GM12864 (cell line): ENCODE measurements around the gene RRP12.

Experiments used
- DNase-seq: peaks from one replicate; pipeline ENCODE4 v3.0.0-alpha.2; 2011; ENCODE audit warnings: low read depth
- H3K4me3 ChIP-seq: 2 replicates; pipeline ENCODE4 v1.5.1; 2011; ENCODE audit warnings: mild to moderate bottlenecking, low read depth, low read length, control low read depth
- TF ChIP-seq, protein P1 (sequence below): IDR thresholded peaks from 2 replicates; pipeline ENCODE4 v1.5.1; 2011; ENCODE audit warnings: low read depth, mild to moderate bottlenecking, moderate library complexity, low read length, control low read depth, inconsistent platforms; ENCODE audit errors: missing control alignments

Gene RRP12

GRCh38 chr10:97325754-97326153 is 75.4 kb downstream of the RRP12 start:
- no peak overlapping the region for H3K4me3 ChIP-seq
- DNase-seq, result no peak
- TF ChIP-seq, protein P1, sequence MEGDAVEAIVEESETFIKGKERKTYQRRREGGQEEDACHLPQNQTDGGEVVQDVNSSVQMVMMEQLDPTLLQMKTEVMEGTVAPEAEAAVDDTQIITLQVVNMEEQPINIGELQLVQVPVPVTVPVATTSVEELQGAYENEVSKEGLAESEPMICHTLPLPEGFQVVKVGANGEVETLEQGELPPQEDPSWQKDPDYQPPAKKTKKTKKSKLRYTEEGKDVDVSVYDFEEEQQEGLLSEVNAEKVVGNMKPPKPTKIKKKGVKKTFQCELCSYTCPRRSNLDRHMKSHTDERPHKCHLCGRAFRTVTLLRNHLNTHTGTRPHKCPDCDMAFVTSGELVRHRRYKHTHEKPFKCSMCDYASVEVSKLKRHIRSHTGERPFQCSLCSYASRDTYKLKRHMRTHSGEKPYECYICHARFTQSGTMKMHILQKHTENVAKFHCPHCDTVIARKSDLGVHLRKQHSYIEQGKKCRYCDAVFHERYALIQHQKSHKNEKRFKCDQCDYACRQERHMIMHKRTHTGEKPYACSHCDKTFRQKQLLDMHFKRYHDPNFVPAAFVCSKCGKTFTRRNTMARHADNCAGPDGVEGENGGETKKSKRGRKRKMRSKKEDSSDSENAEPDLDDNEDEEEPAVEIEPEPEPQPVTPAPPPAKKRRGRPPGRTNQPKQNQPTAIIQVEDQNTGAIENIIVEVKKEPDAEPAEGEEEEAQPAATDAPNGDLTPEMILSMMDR, result no peak

- TF ChIP-seq, protein P1, result no peak
- H3K4me3 ChIP-seq, result no peak overlapping the region
- no peak for DNase-seq
These were observed 77.6 kb downstream of the RRP12 start for GRCh38 chr10:97323501-97323900.

- TF ChIP-seq, protein P1, result no peak
- no peak for DNase-seq
- H3K4me3 ChIP-seq, result no peak overlapping the region
These were observed 79.3 kb downstream of the RRP12 start for GRCh38 chr10:97321804-97322190.

DNA sequence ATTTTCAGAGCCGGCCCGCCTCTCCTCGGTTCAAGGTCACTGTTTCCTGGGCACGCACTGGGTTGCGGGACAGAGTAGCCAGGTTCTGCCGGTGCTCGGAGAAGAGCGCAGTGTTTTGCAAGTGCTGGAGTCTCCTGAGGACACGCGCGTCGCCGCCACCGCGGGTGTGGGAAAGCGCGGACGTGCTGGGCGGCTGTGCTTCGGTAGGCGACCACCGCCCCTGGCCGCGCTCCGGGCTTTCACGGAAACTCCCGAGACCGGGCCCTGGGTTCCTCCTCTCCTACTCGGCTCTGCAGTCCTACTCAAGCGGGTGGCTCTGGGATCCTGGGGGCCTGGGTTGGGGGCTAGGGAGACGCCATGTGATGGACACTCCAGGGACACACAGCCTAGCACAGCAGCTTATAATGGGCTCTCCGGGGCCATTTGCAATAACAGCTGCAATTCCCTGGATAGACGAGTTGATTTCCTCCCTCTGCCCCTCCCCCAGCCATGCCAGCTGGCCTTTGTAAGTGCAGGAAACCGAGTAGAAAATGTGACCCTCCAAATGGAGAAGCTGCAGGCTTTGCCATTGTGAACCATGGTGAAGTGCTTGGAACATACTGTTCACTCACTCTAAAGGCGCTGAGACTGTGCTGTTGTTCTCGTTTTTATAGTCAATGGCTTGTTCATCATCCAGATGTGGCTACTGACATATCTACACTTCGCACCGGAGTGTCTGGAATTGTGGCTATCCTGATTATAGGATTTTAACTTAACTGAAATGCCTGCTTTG is 79.9 kb downstream of the RRP12 start:
- H3K4me3 ChIP-seq, result no peak overlapping the region
- TF ChIP-seq, protein P1, result no peak
- no peak for DNase-seq

DNA sequence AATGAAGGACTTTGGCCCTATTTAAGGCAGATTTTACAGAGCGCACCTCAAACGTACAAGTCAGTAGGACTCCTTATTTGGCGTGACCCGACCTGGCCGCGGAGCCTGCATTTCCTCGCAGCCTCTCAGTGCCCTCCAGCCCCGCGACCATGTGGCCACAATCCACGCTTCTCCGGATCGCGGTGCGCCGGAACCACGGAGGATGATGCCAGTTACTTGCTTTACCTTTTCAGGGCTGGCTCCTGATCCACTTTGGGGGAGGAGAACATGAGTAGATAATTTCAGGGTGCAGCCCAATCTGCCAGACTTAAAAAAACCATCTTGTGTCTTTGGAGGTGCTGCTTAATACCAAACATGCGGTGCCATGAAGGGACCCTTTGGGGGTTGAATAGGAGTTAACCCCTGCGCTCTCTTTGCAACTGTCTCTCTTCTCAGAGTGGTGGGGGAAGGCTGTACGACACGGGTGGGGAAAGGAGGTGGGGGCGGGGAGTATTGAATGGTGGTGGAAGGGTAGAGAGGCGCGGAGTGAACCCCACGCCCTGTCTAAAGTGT is 80.6 kb downstream of the RRP12 start:
- H3K4me3 ChIP-seq, result peak overlapping the region; percentile 71
- TF ChIP-seq, protein P1, result no peak
- DNase-seq, result no peak

- TF ChIP-seq, protein P1, result peak; percentile 11
- no peak for DNase-seq
- peak overlapping the region; percentile 71 for H3K4me3 ChIP-seq
These were observed 81.3 kb downstream of the RRP12 start for GRCh38 chr10:97319671-97320479.
